NB4 (cell line): Measurements from ENCODE around the gene DLEC1.

ENCODE experiments used
- DNase-seq: peaks from one replicate; pipeline ENCODE4 v3.0.0; 2010; ENCODE audit warnings: low read depth
- H3K4me3 ChIP-seq: one replicate; pipeline ENCODE4 v1.5.1; 2011; ENCODE audit warnings: mild to moderate bottlenecking, low read depth, low read length, moderate library complexity
- CTCF ChIP-seq: IDR thresholded peaks from one replicate; pipeline ENCODE4 v1.5.1; 2012; ENCODE audit warnings: low read depth, low read length
- MAX ChIP-seq: IDR thresholded peaks from 2 replicates; pipeline ENCODE4 v1.6.1; 2011; ENCODE audit warnings: low read depth, low read length
- MYC ChIP-seq: IDR thresholded peaks from 2 replicates; pipeline ENCODE4 v1.6.1; 2011; ENCODE audit warnings: low read depth, low read length
- POLR2A ChIP-seq: IDR thresholded peaks from 2 replicates; pipeline ENCODE4 v1.6.1; 2011; ENCODE audit warnings: mild to moderate bottlenecking; ENCODE audit not compliant: insufficient read length; ENCODE audit errors: extremely low read depth

The DLEC1 gene

GRCh38 chr3:38088126-38089078 is 49.4 kb downstream of the DLEC1 start:
- no peak for DNase-seq
- TF ChIP-seq POLR2A (no peak), MYC (no peak), MAX (no peak), CTCF (no peak)
- no peak overlapping the region for H3K4me3 ChIP-seq

- TF ChIP-seq MAX (no peak), POLR2A (no peak), MYC (no peak), CTCF (no peak)
- DNase-seq, result no peak
- no peak overlapping the region for H3K4me3 ChIP-seq
Measured at GRCh38 chr3:38089163-38089562, 50.2 kb downstream of the DLEC1 start.

- no peak overlapping the region for H3K4me3 ChIP-seq
- DNase-seq, result no peak
- TF ChIP-seq MYC, result no peak
- TF ChIP-seq POLR2A, result no peak
- no peak for TF ChIP-seq MAX
- no peak for TF ChIP-seq CTCF
Measured at GRCh38 chr3:38090453-38090852, 51.4 kb downstream of the DLEC1 start.

GRCh38 chr3:38094999-38095398 is 56.0 kb downstream of the DLEC1 start:
- no peak overlapping the region for H3K4me3 ChIP-seq
- TF ChIP-seq POLR2A, result no peak
- TF ChIP-seq CTCF, result no peak
- no peak for TF ChIP-seq MYC
- no peak for TF ChIP-seq MAX
- DNase-seq, result no peak

- no peak for TF ChIP-seq MAX
- TF ChIP-seq MYC, result no peak
- no peak for TF ChIP-seq CTCF
- no peak for TF ChIP-seq POLR2A
- DNase-seq, result no peak
- no peak overlapping the region for H3K4me3 ChIP-seq
Measured at GRCh38 chr3:38095669-38096483, 56.9 kb downstream of the DLEC1 start.
